T-helper 2 cell treated with Interferon-gamma antibody and Interleukin-4, amounts not matched to agents 100 ng/mL and 5 ng/mL, for 36 hours (primary cell): ENCODE results near the gene FAM163B. TPM values are rescaled to one million over a fixed set of nuclear protein-coding genes. Genes with fewer than 3 reads are reported as not detected.

Source experiments
- intact Hi-C: fragments of 100-400 bp; cut with micrococcal nuclease; formaldehyde crosslinking; loops from one replicate; pipeline ENCODE4 v1.15.1; 2023
- total RNA-seq: library from RNA; stranded (reverse); gene quantifications from 2 replicates; pipeline ENCODE4 v1.2.3, GENCODE V29; 2022

The FAM163B gene
- total RNA-seq, 1 donor from 2014 or later: not detected

- intact Hi-C loops: no loop called here
These were observed 9.6 kb downstream of the FAM163B start for GRCh38 chr9:133599470-133600173.

- intact Hi-C loops: no loop called here
These were observed 10.2 kb downstream of the FAM163B start for GRCh38 chr9:133598978-133599377.

GRCh38 chr9:133597316-133597957, 11.8 kb downstream of the FAM163B start:
- intact Hi-C loops: no loop called here

- intact Hi-C loops: no loop called here
These were observed 13.3 kb downstream of the FAM163B start for GRCh38 chr9:133595910-133596309.

GRCh38 chr9:133594310-133594709, 14.9 kb downstream of the FAM163B start:
- intact Hi-C loops: no loop called here

- intact Hi-C loops: loop anchor here (2.0 kb wide), 1 partner anchor 133 kb away; no protein-coding TSS in a partner anchor
These were observed 15.5 kb downstream of the FAM163B start for GRCh38 chr9:133593587-133594253.

- intact Hi-C loops: loop anchor here (2.0 kb wide), 1 partner anchor 134 kb away; no protein-coding TSS in a partner anchor
These were observed 16.3 kb downstream of the FAM163B start for GRCh38 chr9:133592731-133593409.

GRCh38 chr9:133591985-133592384, 17.2 kb downstream of the FAM163B start:
- intact Hi-C loops: loop anchor here (2.0 kb wide), 1 partner anchor 135 kb away; no protein-coding TSS in a partner anchor

GRCh38 chr9:133591116-133591910, 17.9 kb downstream of the FAM163B start:
- intact Hi-C loops: no loop called here

- intact Hi-C loops: no loop called here
These were observed 18.8 kb downstream of the FAM163B start for GRCh38 chr9:133590231-133590855.

- intact Hi-C loops: no loop called here
These were observed 19.5 kb downstream of the FAM163B start for GRCh38 chr9:133589454-133590227.

GRCh38 chr9:133587466-133587865, 21.7 kb downstream of the FAM163B start:
- intact Hi-C loops: no loop called here

- intact Hi-C loops: no loop called here
These were observed 22.1 kb downstream of the FAM163B start for GRCh38 chr9:133587051-133587450.

- intact Hi-C loops: no loop called here
These were observed 23.5 kb downstream of the FAM163B start for GRCh38 chr9:133585481-133586351.

GRCh38 chr9:133584559-133585476, 24.4 kb downstream of the FAM163B start:
- intact Hi-C loops: no loop called here

- intact Hi-C loops: no loop called here
These were observed 25.0 kb downstream of the FAM163B start for GRCh38 chr9:133584167-133584558.

GRCh38 chr9:133583586-133583985, 25.6 kb downstream of the FAM163B start:
- intact Hi-C loops: no loop called here

- intact Hi-C loops: no loop called here
These were observed 26.1 kb downstream of the FAM163B start for GRCh38 chr9:133583111-133583510.
